ENCODE data around the gene GPATCH1.
A peak's percentile ranks its signal among the peaks of the same experiment; 100 is the strongest.
"Not testable (repeated sequence)": the region's sequence is repeated elsewhere in the genome, so short reads cannot be mapped to it uniquely, and the experiment has no call there.

The GPATCH1 gene, protein sequence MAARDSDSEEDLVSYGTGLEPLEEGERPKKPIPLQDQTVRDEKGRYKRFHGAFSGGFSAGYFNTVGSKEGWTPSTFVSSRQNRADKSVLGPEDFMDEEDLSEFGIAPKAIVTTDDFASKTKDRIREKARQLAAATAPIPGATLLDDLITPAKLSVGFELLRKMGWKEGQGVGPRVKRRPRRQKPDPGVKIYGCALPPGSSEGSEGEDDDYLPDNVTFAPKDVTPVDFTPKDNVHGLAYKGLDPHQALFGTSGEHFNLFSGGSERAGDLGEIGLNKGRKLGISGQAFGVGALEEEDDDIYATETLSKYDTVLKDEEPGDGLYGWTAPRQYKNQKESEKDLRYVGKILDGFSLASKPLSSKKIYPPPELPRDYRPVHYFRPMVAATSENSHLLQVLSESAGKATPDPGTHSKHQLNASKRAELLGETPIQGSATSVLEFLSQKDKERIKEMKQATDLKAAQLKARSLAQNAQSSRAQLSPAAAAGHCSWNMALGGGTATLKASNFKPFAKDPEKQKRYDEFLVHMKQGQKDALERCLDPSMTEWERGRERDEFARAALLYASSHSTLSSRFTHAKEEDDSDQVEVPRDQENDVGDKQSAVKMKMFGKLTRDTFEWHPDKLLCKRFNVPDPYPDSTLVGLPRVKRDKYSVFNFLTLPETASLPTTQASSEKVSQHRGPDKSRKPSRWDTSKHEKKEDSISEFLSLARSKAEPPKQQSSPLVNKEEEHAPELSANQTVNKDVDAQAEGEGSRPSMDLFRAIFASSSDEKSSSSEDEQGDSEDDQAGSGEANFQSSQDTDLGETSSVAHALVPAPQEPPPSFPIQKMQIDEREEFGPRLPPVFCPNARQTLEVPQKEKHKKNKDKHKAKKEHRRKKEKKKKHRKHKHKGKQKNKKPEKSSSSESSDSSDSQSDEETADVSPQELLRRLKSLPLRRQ

DNA sequence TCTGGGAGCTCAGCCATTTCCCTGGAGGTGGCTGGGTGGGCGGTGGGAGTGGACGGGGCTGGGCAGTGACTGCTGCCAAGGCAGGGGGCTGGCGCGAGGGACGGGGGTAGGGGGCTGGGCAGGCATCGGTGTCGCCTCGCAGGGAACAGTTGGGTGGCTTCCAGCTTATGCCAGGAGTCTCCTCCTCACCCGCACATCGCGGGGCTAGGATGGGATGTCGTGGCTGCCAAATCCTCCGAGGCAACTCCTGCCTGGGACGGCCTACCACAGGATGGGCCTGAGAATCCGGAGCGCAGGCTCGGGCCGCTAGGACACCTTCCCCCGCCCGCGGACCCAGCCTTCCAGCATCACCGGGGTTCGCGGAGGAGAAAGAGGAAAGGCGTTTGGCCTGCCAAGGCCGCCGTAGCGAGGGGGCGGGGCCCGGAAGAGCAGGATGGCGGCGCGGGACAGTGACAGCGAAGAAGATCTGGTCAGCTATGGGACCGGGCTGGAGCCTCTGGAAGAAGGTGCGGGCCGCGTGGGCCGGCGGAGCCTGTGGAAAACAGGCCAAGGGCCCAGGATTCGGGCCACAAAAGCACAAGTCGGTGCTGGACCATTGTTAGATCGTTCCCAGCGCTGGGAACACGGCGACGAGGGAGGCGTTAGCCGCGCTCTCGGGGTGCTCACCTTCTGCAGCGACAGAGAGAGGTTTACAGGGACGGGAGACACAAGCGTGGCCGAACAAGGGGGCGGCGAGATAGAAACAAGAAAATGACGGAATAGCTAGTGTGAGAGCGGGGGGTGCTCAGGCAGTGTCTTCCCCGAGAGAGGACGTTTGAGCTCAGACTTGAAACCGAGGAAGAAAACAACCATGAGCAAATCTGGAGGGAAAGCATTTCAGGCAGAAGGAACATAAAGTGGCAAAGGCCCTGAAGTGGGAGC is at the start of gene GPATCH1:
TSS of gene GPATCH1 (plus strand) at position 421 of the 921 bp plus-strand sequence. CDS start at position 434, 13 bp downstream.
- DNase-seq = peak; percentile 91

- DNase-seq = no peak
These were observed 48.7 kb upstream of the GPATCH1 start for GRCh38 chr19:33032218-33032781.

- DNase-seq = no peak
These were observed 45.5 kb upstream of the GPATCH1 start for GRCh38 chr19:33035461-33035860.

DNA sequence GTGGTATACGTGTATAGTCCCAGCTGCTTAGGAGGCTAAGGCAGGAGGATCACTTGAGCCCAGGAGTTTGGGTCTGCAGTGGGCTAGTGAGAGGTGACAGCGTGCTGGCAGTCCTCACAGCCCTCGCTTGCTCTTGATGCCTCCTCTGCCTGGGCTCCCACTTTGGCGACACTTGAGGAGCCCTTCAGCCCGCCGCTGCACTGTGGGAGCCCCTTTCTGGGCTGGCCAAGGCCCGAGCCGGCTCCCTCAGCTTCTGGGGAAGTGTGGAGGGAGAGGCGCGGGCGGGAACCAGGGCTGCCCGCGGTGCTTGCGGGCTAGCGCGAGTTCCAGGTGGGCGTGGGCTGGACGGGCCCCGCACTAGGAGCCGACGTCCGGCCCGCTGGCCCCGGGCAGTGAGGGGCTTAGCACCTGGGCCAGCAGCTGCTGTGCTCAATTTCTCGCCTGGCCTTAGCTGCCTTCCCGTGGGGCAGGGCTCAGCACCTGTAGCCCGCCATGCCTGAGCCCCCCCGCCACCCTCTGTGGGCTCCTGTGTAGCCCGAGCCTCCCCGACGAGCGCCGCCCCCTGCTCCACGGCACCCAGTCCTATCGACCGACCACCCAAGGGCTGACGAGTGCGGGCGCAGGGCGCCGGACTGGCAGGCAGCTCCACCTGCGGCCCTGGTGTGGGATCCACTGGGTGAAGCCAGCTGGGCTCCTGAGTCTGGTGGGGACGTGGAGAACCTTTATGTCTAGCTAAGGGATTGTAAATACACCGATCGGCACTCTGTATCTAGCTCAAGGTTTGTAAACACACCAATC is 44.4 kb upstream of the GPATCH1 start:
- DNase-seq = not testable (repeated sequence)

DNA sequence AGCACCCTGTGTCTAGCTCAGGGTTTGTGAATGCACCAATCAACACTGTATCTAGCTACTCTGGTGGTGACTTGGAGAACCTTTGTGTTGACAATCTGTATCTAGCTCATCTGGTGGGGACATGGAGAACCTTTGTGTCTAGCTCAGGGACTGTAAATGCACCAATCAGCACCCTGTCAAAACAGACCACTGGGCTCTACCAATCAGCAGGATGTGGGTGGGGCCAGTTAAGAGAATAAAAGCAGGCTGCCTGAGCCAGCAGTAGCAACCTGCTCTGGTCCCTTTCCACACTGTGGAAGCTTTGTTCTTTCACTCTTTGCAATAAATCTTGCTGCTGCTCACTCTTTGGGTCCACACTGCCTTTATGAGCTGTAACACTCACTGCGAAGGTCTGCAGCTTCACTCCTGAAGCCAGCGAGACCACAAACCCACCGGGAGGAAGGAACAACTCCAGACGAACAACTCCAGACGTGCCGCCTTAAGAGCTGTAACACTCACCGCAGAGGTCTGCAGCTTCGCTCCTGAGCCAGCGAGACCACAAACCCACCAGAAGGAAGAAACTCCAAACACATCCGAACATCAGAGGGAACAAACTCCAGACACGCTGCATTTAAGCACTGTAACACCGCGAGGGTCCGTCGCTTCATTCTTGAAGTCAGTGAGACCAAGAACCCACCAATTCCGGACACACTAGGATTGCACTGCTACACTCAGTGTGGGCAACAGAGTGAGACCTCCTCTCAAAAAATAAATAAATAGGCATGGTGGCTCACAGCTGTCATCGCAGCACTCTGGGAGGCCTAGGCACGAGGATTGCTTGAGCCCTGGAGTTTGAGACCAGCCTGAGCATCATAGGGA is 43.6 kb upstream of the GPATCH1 start:
- DNase-seq = peak; percentile 41

- DNase-seq = no peak
These were observed 41.8 kb upstream of the GPATCH1 start for GRCh38 chr19:33039108-33039599.

- no peak for DNase-seq
These were observed 41.2 kb upstream of the GPATCH1 start for GRCh38 chr19:33039815-33040214.

DNA sequence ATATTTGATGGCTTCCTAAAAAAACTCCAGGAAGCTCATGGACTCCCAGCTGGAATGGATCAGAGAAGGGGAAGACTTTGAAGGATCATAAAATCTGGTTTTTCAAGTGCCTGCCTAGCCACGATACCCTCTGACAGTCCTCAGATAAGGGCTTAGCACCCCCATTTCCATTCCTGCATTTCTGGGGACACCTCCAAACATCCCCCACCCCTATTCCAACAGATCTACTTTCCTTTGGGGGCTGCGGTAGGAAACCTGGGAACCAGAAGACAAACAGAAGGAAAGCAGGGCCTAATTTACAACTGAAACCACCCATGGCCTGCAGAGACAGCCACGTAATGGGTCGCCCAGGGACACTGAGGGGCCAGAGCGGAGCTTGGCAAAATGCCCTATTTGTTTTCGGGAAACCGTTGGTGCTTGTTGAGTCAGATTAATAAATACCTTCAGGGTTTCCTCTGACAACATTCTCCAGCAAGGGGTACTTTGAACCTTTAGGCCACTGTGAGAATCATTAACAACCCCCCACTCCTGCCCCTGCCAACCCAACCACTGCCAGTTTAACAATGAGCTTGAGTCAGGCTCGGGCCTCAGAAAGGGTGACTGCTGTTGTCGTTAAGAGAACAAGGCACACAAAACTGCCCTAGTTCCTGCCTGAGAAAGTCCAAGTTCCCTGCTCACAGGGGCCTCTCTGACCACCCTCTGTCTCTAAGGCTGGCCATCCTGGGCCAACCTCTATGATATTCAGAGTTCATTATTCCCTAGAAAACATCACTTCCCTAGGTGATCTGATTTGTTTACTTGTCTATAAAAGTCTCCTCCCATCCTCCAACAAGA is 39.8 kb upstream of the GPATCH1 start:
- no peak for DNase-seq

GRCh38 chr19:33041828-33042160 is 39.2 kb upstream of the GPATCH1 start:
- DNase-seq = not testable (repeated sequence)

DNA sequence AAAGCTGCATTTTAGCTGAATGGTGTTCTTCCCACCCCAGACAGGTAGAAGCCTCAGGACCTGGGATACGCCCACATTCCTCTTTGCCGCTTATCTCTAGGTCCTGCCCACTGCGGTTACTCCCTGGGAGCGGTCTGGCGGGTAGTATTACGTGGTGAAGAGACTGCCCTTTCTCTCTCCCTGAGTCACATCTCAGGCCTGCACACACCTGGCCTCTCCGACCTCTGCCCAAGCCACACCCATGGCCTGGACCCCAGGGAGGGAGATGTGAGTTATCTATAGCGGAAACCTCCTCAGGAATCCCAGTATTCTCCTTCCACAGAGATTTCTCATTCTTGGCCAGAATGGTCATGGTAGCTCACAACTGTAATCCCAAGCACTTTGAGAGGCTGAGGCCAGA is 33.6 kb upstream of the GPATCH1 start:
- DNase-seq = no peak

- DNase-seq = no peak
These were observed 31.9 kb upstream of the GPATCH1 start for GRCh38 chr19:33048806-33049676.

- DNase-seq = no peak
These were observed 30.9 kb upstream of the GPATCH1 start for GRCh38 chr19:33050110-33050509.

DNA sequence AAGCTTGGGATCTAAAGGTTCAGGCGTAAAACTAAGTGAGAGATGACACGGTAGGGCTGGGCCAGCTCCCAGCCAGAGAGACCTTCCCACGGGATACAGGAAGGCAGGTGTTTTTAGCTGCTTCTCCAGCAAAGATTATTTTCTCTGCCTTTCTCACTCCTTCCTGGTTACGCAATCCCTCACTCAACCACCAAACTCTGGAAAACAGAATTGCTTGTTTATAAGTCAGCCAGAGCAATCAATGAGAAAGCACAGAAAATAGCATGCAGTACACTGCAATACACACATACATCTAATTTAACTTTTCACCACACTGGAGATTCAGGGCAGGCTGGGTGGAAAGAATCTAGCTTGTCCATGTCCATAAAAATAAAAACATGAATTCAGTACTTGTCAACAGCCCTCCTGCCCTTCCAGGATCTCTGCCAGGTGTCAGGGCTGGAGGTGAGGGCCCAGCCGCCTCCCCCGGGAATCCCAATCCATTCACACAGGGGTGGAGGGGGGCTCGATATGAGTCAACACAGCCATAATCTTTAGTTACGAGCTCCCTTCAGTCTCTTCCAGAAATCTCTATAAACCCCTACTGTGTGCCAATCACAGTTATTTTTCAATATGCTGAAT is 28.5 kb upstream of the GPATCH1 start:
- DNase-seq = no peak

DNA sequence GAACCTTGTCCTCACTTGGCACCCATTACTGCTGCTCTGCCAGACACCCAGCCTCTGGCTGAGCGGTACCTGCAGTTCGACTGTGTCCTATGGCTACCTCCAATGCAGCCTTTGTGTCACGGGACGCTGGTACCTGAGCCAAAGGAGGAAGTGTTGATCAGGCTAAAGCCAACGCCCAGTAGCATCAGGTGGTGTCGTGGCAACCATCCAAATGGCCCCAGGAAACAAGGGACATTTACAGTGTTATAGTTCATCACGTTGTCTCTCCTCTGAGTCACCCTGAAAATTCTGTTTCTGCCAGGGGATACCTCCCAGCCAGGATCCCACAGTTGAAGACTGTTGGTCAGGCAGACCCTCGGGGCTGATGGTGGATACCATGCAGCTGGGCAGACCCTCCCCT is 26.4 kb upstream of the GPATCH1 start:
- no peak for DNase-seq

DNA sequence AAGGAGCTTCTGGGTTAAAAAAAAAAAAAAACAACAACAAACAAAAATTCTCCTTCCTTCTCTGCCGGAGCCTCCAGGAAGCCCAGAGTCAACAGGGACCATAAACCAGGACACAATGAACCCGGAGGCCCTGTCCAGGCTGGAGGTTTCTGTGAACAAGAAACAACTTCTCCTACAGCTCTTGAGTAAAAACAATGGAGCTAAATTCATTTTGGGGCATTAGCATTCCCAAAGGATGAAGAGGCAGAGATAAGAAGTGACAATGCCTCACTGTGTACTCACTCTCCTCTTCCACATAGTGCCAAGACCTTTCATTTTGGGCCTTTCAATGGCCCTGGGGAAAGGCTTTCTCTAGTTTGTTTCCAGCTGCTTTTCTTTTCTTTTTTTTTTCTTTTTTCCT is 25.3 kb upstream of the GPATCH1 start:
- no peak for DNase-seq

GRCh38 chr19:33060586-33060985 is 20.4 kb upstream of the GPATCH1 start:
- DNase-seq = no peak

- no peak for DNase-seq
These were observed 18.1 kb upstream of the GPATCH1 start for GRCh38 chr19:33062902-33063301.

- DNase-seq = no peak
These were observed 17.6 kb upstream of the GPATCH1 start for GRCh38 chr19:33063356-33063752.
